ENCODE data around the gene LDLRAD4.

GRCh38 chr18:13289481-13290205, 71.1 kb downstream of the LDLRAD4 start:
- TF ChIP-seq ELF4 (IDR thresholded peaks at IDR 0.05) (no peak), NFRKB (IDR thresholded peaks at IDR 0.05) (no peak), FOXA1 (IDR thresholded peaks at IDR 0.05) (no peak), SP1 (IDR thresholded peaks at IDR 0.05) (no peak), BHLHE40 (IDR thresholded peaks at IDR 0.05; ENCODE audit: borderline replicate concordance) (no peak), SUZ12 (IDR thresholded peaks at IDR 0.05) (no peak)

All from HEK293T (cell line).